ENCODE measurements around the gene GLCCI1. TPM values are rescaled to one million over a fixed set of nuclear protein-coding genes. Genes with fewer than 3 reads are reported as not detected.

The GLCCI1 gene
- total RNA-seq, 1 experiment from 2014 or later, result 4.6 TPM

DNA sequence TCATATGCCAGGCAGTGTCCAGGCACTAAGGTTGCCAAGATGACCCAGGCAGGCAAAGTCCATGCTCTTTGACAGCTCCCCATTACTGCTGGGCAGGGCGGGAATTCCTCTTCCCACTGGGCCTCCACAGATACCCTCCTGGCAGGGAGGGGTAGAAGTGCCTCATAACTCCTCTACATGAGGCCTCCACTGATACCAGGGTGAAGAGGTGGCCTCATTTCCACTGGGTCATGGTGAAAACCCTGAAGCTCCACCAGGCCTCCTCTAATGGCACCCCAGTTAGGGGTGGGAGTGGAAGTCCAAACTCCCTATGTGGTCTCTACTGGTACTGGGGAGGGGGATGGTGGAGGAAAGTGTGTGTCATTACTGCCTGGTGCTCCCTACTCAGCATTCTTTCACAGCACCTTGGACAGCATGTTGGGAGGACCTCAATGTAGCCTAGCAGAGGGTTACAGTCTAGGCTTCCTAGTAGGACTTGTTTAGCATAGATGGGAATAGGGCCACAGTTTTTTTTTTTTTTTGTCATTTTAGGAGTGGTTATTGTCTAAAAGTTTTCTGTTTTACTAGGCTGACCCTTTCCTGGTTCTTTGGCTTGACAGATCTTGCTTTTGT lies 34.6 kb upstream of the GLCCI1 start (continued):
- TF ChIP-seq, protein P1, sequence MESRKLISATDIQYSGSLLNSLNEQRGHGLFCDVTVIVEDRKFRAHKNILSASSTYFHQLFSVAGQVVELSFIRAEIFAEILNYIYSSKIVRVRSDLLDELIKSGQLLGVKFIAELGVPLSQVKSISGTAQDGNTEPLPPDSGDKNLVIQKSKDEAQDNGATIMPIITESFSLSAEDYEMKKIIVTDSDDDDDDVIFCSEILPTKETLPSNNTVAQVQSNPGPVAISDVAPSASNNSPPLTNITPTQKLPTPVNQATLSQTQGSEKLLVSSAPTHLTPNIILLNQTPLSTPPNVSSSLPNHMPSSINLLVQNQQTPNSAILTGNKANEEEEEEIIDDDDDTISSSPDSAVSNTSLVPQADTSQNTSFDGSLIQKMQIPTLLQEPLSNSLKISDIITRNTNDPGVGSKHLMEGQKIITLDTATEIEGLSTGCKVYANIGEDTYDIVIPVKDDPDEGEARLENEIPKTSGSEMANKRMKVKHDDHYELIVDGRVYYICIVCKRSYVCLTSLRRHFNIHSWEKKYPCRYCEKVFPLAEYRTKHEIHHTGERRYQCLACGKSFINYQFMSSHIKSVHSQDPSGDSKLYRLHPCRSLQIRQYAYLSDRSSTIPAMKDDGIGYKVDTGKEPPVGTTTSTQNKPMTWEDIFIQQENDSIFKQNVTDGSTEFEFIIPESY (IDR thresholded peaks at IDR 0.05; ENCODE audit: extremely low read depth, insufficient replicate concordance, low read length), result no peak
- TF ChIP-seq POLR2AphosphoS5 (IDR thresholded peaks at IDR 0.05; ENCODE audit: low read depth, low read length), result no peak

DNA sequence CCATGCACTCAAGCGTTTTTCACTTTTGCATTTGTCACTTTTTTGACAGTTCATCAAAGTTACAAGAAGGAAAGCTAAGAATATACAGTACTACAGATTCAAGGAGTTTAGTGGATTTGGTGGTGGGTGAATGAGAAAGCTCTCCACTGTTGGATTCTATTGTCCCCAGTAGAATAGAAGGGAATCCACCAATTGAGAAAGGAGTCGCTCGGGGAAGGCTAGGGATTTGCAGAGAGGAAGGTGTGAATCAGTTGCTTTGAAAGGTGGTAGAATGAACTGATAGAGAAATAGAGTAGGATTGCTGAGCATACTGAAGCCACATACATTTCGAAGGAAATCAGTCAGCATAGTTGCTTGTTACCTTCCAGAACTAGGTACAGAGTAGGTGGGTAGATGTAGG lies 33.7 kb upstream of the GLCCI1 start:
- RAD21 ChIA-PET (ENCODE audit: low non-redundant PET in 1 of 2, low total read pairs in 2 of 2, uncharacterized antibody in 2 of 2, unreplicated experiment in 2 of 2), result no interaction called here
- Histone ChIP-seq H3K9me3 (ENCODE audit: control insufficient read depth in 1 of 2, insufficient read depth in 1 of 2, low read depth in 1 of 2, low read length in 2 of 2) (no peaks in the 10 kb centered on the region), H3K4me2 (ENCODE audit: low read length) (no peak overlapping the region), H3K36me3 (ENCODE audit: control insufficient read depth in 1 of 2, insufficient read depth in 2 of 2, low read length in 2 of 2) (no peaks in the 10 kb centered on the region), H3K27me3 (ENCODE audit: insufficient read depth, low read length) (no peaks in the 10 kb centered on the region), H3K79me2 (ENCODE audit: insufficient read depth, low read length) (no peaks in the 10 kb centered on the region), H3K9me2 (ENCODE audit: insufficient read depth) (0 out of 2 replicates have a peak, but pooled peaks cover 3% of the 10 kb centered on the region), H4K20me1 (ENCODE audit: insufficient read depth) (no peaks in the 10 kb centered on the region), H2AFZ (ENCODE audit: low read depth, low read length, poor library complexity, severe bottlenecking) (no peak overlapping the region), H3K4me3 (replicated peaks in 1 of 2; ENCODE audit: low read depth in 1 of 2, low read length in 2 of 2) (no peak overlapping the region), H3K4me1 (ENCODE audit: control insufficient read depth in 1 of 2, insufficient read depth in 2 of 2, low read length in 2 of 2) (no peaks in the 10 kb centered on the region), H3K9ac (ENCODE audit: low read length) (no peak overlapping the region), H3K27ac (ENCODE audit: low read depth, low read length) (no peak overlapping the region)
- no peak for ATAC-seq
- POLR2A ChIA-PET, result no interaction called here
- intact Hi-C loops (cut with micrococcal nuclease), result no loop called here
- CTCF ChIA-PET, result no interaction called here
- TF ChIP-seq EZH2phosphoT487 (IDR thresholded peaks at IDR 0.05; ENCODE audit: borderline replicate concordance), result no peak
- no peak for TF ChIP-seq EZH2 (IDR thresholded peaks at IDR 0.05)
- no peak for TF ChIP-seq EGR1 (IDR thresholded peaks at IDR 0.05; ENCODE audit: low read depth)
- TF ChIP-seq POLR2AphosphoS5 (IDR thresholded peaks at IDR 0.05; ENCODE audit: low read depth, low read length), result no peak
- TF ChIP-seq ZFX (IDR thresholded peaks at IDR 0.05), result no peak
- TF ChIP-seq RAD21 (IDR thresholded peaks at IDR 0.05; ENCODE audit: low read depth), result no peak
- TF ChIP-seq, protein P2, sequence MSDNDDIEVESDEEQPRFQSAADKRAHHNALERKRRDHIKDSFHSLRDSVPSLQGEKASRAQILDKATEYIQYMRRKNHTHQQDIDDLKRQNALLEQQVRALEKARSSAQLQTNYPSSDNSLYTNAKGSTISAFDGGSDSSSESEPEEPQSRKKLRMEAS (IDR thresholded peaks at IDR 0.05), result no peak
- no peak for TF ChIP-seq POLR2A (IDR thresholded peaks at IDR 0.05; ENCODE audit: borderline replicate concordance, extremely low read depth, insufficient read depth, insufficient read length)
- no peak for TF ChIP-seq CTCF (IDR thresholded peaks at IDR 0.05 in 2 of 3, conservative IDR thresholded peaks at IDR 0.05 in 1 of 3; ENCODE audit: borderline replicate concordance in 1 of 3, insufficient read depth in 1 of 3, low read depth in 2 of 3, low read length in 2 of 3)
- TF ChIP-seq ZNF274 (IDR thresholded peaks at IDR 0.05; ENCODE audit: low read depth, low read length), result no peak
- no peak for TF ChIP-seq JUND (IDR thresholded peaks at IDR 0.05)
- DNase-seq (ENCODE audit: low read depth, low spot score), result no peak
- BruUV-seq (replicated peaks), result no TSS peak

Measured in HCT116 (cell line).